Ovary (tissue), 3 donors: ENCODE measurements around the gene TIMM22.

ENCODE experiments used
- POLR2A ChIP-seq: fragments of 450-650 bp; IDR thresholded peaks from one replicate; pipeline ENCODE4 v1.6.1; 2017; ENCODE audit warnings: antibody characterized with exemption, mild to moderate bottlenecking, moderate library complexity
- TF ChIP-seq, protein P1 (sequence below), 3 donors: fragments of 450-650 bp in 2 of 3; fragments of 200-600 bp in 1 of 3; IDR thresholded peaks; one replicate each; pipeline versions ENCODE4 v1.5.1 to v1.8.0; 2016 to 2022; ENCODE audit warnings: antibody characterized with exemption in 3 of 3, mild to moderate bottlenecking in 1 of 3
- donor health status: DM: no; HTN: no; CAD: no.

DNA sequence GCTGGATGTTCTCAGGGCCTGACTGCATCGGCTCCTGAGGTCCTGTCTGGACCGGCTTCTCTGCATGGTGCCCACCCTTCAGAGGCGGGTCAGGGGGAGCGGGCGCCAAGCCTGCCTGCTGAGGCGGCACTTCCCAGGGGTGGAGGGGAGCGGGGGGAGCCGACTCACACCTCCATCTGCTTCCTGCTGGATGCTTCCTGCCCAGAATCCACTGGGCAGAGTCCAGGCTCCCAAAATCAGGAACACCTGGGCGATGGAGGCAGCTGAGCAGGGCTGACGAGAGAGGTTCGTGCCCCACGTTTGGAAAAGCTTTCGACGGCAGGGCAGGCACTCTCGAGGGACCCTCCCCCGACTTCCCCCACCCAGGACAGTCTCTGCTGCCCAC lies 42.2 kb downstream of the TIMM22 start:
- TF ChIP-seq POLR2A, result no peak
- TF ChIP-seq, protein P1, sequence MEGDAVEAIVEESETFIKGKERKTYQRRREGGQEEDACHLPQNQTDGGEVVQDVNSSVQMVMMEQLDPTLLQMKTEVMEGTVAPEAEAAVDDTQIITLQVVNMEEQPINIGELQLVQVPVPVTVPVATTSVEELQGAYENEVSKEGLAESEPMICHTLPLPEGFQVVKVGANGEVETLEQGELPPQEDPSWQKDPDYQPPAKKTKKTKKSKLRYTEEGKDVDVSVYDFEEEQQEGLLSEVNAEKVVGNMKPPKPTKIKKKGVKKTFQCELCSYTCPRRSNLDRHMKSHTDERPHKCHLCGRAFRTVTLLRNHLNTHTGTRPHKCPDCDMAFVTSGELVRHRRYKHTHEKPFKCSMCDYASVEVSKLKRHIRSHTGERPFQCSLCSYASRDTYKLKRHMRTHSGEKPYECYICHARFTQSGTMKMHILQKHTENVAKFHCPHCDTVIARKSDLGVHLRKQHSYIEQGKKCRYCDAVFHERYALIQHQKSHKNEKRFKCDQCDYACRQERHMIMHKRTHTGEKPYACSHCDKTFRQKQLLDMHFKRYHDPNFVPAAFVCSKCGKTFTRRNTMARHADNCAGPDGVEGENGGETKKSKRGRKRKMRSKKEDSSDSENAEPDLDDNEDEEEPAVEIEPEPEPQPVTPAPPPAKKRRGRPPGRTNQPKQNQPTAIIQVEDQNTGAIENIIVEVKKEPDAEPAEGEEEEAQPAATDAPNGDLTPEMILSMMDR (IDR thresholded peaks at IDR 0.05), result no peak
